ENCODE measurements around the gene SORCS3. TPM values are rescaled to one million over a fixed set of nuclear protein-coding genes. Genes with fewer than 3 reads are reported as not detected.

SORCS3 gene
- total RNA-seq, 1 experiment from 2014 or later: not detected

DNA sequence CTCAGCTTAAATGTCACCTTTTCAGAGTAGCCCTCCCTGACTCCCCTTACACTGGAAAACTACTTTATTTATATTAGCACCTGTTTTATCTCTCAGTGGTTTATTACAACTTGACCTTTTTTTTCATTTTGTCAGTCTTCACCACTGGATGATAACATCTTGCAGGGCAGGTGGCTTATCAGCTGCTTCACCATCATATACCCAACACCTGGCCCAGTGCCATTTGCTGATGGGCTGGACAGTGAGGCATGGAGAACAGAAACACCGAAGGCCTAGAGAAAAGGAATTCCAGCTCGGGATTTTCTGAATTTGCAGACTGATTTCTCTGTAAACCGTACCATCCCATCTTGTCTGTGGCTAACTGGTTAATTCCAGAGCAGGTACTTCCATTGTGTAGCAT is 48.5 kb downstream of the SORCS3 start:
- in situ Hi-C loops (cut with HindIII; ENCODE audit: low pct_unique_long_range_greater_than_20kb, low sequenced_read_pairs): no loop called here
- BruUV-seq (replicated peaks): no TSS peak
- Histone ChIP-seq H3K9me3 (ENCODE audit: control insufficient read depth, insufficient read depth, low read depth, low read length) (no peaks in the 10 kb centered on the region), H3K4me3 (ENCODE audit: low read depth in 2 of 2, low read length in 2 of 2) (no peak overlapping the region), H3K27me3 (ENCODE audit: control insufficient read depth, insufficient read depth, low read length) (peaks cover 2% of the 10 kb centered on the region; the same call in 1 of the 2 replicates), H3K36me3 (ENCODE audit: control insufficient read depth, insufficient read depth, low read length) (no peaks in the 10 kb centered on the region), H3K4me1 (ENCODE audit: control insufficient read depth, insufficient read depth, low read length) (no peaks in the 10 kb centered on the region), H3K27ac (ENCODE audit: low read length) (no peak overlapping the region)
- no peak for DNase-seq (ENCODE audit: low read depth, low spot score)
- ChIA-PET CTCF (no interaction called here), POLR2A (no interaction called here)
- TF ChIP-seq, protein P1, sequence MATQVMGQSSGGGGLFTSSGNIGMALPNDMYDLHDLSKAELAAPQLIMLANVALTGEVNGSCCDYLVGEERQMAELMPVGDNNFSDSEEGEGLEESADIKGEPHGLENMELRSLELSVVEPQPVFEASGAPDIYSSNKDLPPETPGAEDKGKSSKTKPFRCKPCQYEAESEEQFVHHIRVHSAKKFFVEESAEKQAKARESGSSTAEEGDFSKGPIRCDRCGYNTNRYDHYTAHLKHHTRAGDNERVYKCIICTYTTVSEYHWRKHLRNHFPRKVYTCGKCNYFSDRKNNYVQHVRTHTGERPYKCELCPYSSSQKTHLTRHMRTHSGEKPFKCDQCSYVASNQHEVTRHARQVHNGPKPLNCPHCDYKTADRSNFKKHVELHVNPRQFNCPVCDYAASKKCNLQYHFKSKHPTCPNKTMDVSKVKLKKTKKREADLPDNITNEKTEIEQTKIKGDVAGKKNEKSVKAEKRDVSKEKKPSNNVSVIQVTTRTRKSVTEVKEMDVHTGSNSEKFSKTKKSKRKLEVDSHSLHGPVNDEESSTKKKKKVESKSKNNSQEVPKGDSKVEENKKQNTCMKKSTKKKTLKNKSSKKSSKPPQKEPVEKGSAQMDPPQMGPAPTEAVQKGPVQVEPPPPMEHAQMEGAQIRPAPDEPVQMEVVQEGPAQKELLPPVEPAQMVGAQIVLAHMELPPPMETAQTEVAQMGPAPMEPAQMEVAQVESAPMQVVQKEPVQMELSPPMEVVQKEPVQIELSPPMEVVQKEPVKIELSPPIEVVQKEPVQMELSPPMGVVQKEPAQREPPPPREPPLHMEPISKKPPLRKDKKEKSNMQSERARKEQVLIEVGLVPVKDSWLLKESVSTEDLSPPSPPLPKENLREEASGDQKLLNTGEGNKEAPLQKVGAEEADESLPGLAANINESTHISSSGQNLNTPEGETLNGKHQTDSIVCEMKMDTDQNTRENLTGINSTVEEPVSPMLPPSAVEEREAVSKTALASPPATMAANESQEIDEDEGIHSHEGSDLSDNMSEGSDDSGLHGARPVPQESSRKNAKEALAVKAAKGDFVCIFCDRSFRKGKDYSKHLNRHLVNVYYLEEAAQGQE (IDR thresholded peaks at IDR 0.05; ENCODE audit: insufficient read depth in 1 of 2, low read depth in 2 of 2, low read length in 1 of 2): no peak
- TF ChIP-seq TCF7L2 (IDR thresholded peaks at IDR 0.05; ENCODE audit: low read depth, low read length) (no peak), SIN3A (IDR thresholded peaks at IDR 0.05; ENCODE audit: borderline replicate concordance, insufficient read depth, low read depth, low read length) (no peak), POLR2AphosphoS5 (IDR thresholded peaks at IDR 0.05; ENCODE audit: low read depth, low read length) (no peak)
- ATAC-seq: no peak
- intact Hi-C loops (cut with micrococcal nuclease; ENCODE audit: unreplicated experiment): no loop called here

DNA sequence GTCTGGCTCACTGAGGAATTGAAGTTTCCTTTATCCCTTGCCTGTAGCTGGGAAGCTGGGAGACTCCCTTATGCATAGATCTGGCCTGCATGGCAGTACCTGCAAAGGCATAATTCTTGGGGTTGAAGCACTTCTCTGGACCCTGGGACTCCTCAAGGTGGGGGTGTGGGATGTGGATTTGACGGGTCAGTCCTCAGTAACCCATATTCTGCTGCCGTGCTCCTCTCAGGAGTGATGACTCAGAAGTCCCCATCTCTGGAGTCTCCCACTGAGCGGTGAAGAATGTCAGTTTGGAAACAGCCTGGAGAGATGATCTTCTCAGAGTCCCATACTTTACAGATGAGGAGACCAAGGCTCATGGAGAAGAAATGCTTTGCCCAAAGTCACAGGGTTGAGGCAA is 49.0 kb downstream of the SORCS3 start:
- TF ChIP-seq, protein P1 (IDR thresholded peaks at IDR 0.05; ENCODE audit: insufficient read depth in 1 of 2, low read depth in 2 of 2, low read length in 1 of 2): no peak
- TF ChIP-seq, protein P2, sequence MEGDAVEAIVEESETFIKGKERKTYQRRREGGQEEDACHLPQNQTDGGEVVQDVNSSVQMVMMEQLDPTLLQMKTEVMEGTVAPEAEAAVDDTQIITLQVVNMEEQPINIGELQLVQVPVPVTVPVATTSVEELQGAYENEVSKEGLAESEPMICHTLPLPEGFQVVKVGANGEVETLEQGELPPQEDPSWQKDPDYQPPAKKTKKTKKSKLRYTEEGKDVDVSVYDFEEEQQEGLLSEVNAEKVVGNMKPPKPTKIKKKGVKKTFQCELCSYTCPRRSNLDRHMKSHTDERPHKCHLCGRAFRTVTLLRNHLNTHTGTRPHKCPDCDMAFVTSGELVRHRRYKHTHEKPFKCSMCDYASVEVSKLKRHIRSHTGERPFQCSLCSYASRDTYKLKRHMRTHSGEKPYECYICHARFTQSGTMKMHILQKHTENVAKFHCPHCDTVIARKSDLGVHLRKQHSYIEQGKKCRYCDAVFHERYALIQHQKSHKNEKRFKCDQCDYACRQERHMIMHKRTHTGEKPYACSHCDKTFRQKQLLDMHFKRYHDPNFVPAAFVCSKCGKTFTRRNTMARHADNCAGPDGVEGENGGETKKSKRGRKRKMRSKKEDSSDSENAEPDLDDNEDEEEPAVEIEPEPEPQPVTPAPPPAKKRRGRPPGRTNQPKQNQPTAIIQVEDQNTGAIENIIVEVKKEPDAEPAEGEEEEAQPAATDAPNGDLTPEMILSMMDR (IDR thresholded peaks at IDR 0.05): no peak
- TF ChIP-seq POLR2AphosphoS5 (IDR thresholded peaks at IDR 0.05; ENCODE audit: low read depth, low read length) (no peak), SIN3A (IDR thresholded peaks at IDR 0.05; ENCODE audit: borderline replicate concordance, insufficient read depth, low read depth, low read length) (no peak), TCF7L2 (IDR thresholded peaks at IDR 0.05; ENCODE audit: low read depth, low read length) (no peak)
- H3K27ac ChIP-seq (ENCODE audit: low read length): no peak overlapping the region
- H3K36me3 ChIP-seq (ENCODE audit: control insufficient read depth, insufficient read depth, low read length): no peaks in the 10 kb centered on the region
- ChIA-PET CTCF (no interaction called here), POLR2A (no interaction called here)
- no peaks in the 10 kb centered on the region for H3K9me3 ChIP-seq (ENCODE audit: control insufficient read depth, insufficient read depth, low read depth, low read length)
- ATAC-seq (no peak), DNase-seq (ENCODE audit: low read depth, low spot score) (no peak)
- intact Hi-C loops (cut with micrococcal nuclease; ENCODE audit: unreplicated experiment) (no loop called here), in situ Hi-C loops (cut with HindIII; ENCODE audit: low pct_unique_long_range_greater_than_20kb, low sequenced_read_pairs) (no loop called here)
- H3K27me3 ChIP-seq (ENCODE audit: control insufficient read depth, insufficient read depth, low read length): peaks cover 5% of the 10 kb centered on the region
- H3K4me1 ChIP-seq (ENCODE audit: control insufficient read depth, insufficient read depth, low read length): no peaks in the 10 kb centered on the region
- BruUV-seq (replicated peaks): no TSS peak
- H3K4me3 ChIP-seq (ENCODE audit: low read depth in 2 of 2, low read length in 2 of 2): no peak overlapping the region
